ENCODE measurements around the gene AIMP2. TPM values are rescaled to one million over a fixed set of nuclear protein-coding genes. Genes with fewer than 3 reads are reported as not detected.

The AIMP2 gene
- total RNA-seq, 1 experiment from 2014 or later: 65.1 TPM

- H2AFZ ChIP-seq: no peak overlapping the region
- H3K27me3 ChIP-seq (ENCODE audit: insufficient read depth, low read depth): no peaks in the 10 kb centered on the region
- no peak overlapping the region for H3K4me3 ChIP-seq
- no peaks in the 10 kb centered on the region for H3K9me3 ChIP-seq (ENCODE audit: insufficient read depth, low read depth)
- DNase-seq: no peak
- peaks cover 17% of the 10 kb centered on the region for H4K20me1 ChIP-seq (ENCODE audit: insufficient read depth)
- peaks cover 36% of the 10 kb centered on the region for H3F3A ChIP-seq (ENCODE audit: insufficient read depth, low read depth)
- no peak for TF ChIP-seq CTCF (conservative IDR thresholded peaks at IDR 0.05)
- no peak for TF ChIP-seq EZH2 (IDR thresholded peaks at IDR 0.05; ENCODE audit: low read depth)
- ChIA-PET POLR2A (ENCODE audit: unreplicated experiment) (interaction anchor here (0.5 kb wide), 1 partner anchor 357 kb away, joined by 4 read pairs; no protein-coding TSS in a partner anchor), CTCF (interaction anchor here (0.6 kb wide), 1 partner anchor 322 kb away, joined by 11 read pairs; no protein-coding TSS in a partner anchor)
- H3K79me2 ChIP-seq (ENCODE audit: low read depth): no peaks in the 10 kb centered on the region
- no peaks in the 10 kb centered on the region for H3K4me1 ChIP-seq (replicated peaks; ENCODE audit: insufficient read depth)
- intact Hi-C loops (cut with micrococcal nuclease; ENCODE audit: unreplicated experiment): no loop called here
- no peak overlapping the region for H3K27ac ChIP-seq
- peaks cover 61% of the 10 kb centered on the region for H3K36me3 ChIP-seq (ENCODE audit: low read depth)
- H3K9me2 ChIP-seq (ENCODE audit: insufficient read depth): no peaks in the 10 kb centered on the region
- BruUV-seq (replicated peaks): no TSS peak
- H3K4me2 ChIP-seq: no peak overlapping the region
These were observed 18.8 kb downstream of the AIMP2 start for GRCh38 chr7:6027806-6028365.

GRCh38 chr7:6028563-6028962 lies 19.5 kb downstream of the AIMP2 start:
- ChIA-PET POLR2A (ENCODE audit: unreplicated experiment) (no interaction called here), CTCF (no interaction called here)
- no peaks in the 10 kb centered on the region for H3K9me3 ChIP-seq (ENCODE audit: insufficient read depth, low read depth)
- BruUV-seq (replicated peaks): no TSS peak
- no peak overlapping the region for H3K4me2 ChIP-seq
- H3K36me3 ChIP-seq (ENCODE audit: low read depth): peaks cover 55% of the 10 kb centered on the region
- H3K4me1 ChIP-seq (replicated peaks; ENCODE audit: insufficient read depth): no peaks in the 10 kb centered on the region
- no peak overlapping the region for H3K4me3 ChIP-seq
- H2AFZ ChIP-seq: no peak overlapping the region
- DNase-seq: no peak
- no peaks in the 10 kb centered on the region for H3K79me2 ChIP-seq (ENCODE audit: low read depth)
- intact Hi-C loops (cut with micrococcal nuclease; ENCODE audit: unreplicated experiment): no loop called here
- peaks cover 34% of the 10 kb centered on the region for H3F3A ChIP-seq (ENCODE audit: insufficient read depth, low read depth)
- no peak overlapping the region for H3K27ac ChIP-seq
- TF ChIP-seq EZH2 (IDR thresholded peaks at IDR 0.05; ENCODE audit: low read depth) (no peak), CTCF (conservative IDR thresholded peaks at IDR 0.05) (no peak)
- peaks cover 15% of the 10 kb centered on the region for H4K20me1 ChIP-seq (ENCODE audit: insufficient read depth)
- H3K27me3 ChIP-seq (ENCODE audit: insufficient read depth, low read depth): no peaks in the 10 kb centered on the region
- H3K9me2 ChIP-seq (ENCODE audit: insufficient read depth): no peaks in the 10 kb centered on the region

DNA sequence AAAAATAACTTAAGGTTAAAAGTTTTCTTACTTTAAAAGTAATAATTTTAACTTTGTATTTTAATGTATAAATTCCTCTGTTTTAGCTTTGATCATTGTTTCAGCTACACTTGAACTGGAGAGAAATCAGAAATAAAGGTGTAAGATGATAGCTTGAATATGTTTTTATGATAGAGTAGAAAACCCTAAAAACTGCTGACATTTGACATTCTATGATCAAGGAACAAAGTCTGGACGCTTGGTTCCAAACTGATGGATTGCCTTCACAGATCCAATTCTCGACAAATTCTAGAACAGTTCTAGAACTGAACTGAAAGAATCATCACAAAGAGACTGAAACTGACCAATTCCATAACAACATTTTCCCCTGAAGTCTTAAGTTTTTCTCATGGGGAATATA lies 21.9 kb downstream of the AIMP2 start, which contains the start of gene ANKRD61:
Gene ANKRD61, plus strand, starts transcription at position 389 of the 400 bp plus-strand sequence. Its CDS starts 0 bp downstream, at position 389.
- no peaks in the 10 kb centered on the region for H3K9me2 ChIP-seq (ENCODE audit: insufficient read depth)
- ChIA-PET CTCF (interaction anchor here (0.7 kb wide), 1 partner anchor 34 kb away, joined by 3 read pairs; no protein-coding TSS in a partner anchor), POLR2A (ENCODE audit: unreplicated experiment) (no interaction called here)
- H3K36me3 ChIP-seq (ENCODE audit: low read depth): peaks cover 56% of the 10 kb centered on the region
- no TSS peak for BruUV-seq (replicated peaks)
- no peak for DNase-seq
- TF ChIP-seq EZH2 (IDR thresholded peaks at IDR 0.05; ENCODE audit: low read depth) (no peak), CTCF (conservative IDR thresholded peaks at IDR 0.05) (no peak)
- H3K9me3 ChIP-seq (ENCODE audit: insufficient read depth, low read depth): no peaks in the 10 kb centered on the region
- H3K27ac ChIP-seq: no peak within 1 kb of the TSS
- H3K4me3 ChIP-seq: no peak within 1 kb of the TSS
- H3K79me2 ChIP-seq (ENCODE audit: low read depth): no peaks in the 10 kb centered on the region
- H3K27me3 ChIP-seq (ENCODE audit: insufficient read depth, low read depth): no peaks in the 10 kb centered on the region
- H2AFZ ChIP-seq: no peak within 1 kb of the TSS
- peaks cover 12% of the 10 kb centered on the region; the same call in 1 of the 2 replicates for H4K20me1 ChIP-seq (ENCODE audit: insufficient read depth)
- intact Hi-C loops (cut with micrococcal nuclease; ENCODE audit: unreplicated experiment): no loop called here
- H3K4me1 ChIP-seq (replicated peaks; ENCODE audit: insufficient read depth): no peaks in the 10 kb centered on the region
- no peak within 1 kb of the TSS for H3K4me2 ChIP-seq
- peaks cover 24% of the 10 kb centered on the region for H3F3A ChIP-seq (ENCODE audit: insufficient read depth, low read depth)
